Measurements from ENCODE around the gene SLFN13.

- no peak for TF ChIP-seq CTCF (IDR thresholded peaks at IDR 0.05)
- TF ChIP-seq ELF1 (IDR thresholded peaks at IDR 0.05): no peak
- no peak for TF ChIP-seq JUND (IDR thresholded peaks at IDR 0.05)
- no peak for TF ChIP-seq YY1 (IDR thresholded peaks at IDR 0.05; ENCODE audit: low read depth)
- TF ChIP-seq USF2 (IDR thresholded peaks at IDR 0.05; ENCODE audit: borderline replicate concordance, low read depth, low read length): no peak
- no peak for TF ChIP-seq EZH2phosphoT487 (IDR thresholded peaks at IDR 0.05; ENCODE audit: borderline replicate concordance, low read depth)
- no peak for TF ChIP-seq RCOR1 (IDR thresholded peaks at IDR 0.05; ENCODE audit: low read length)
- TF ChIP-seq SIN3A (IDR thresholded peaks at IDR 0.05; ENCODE audit: borderline replicate concordance, low read depth, low read length): no peak
- TF ChIP-seq RAD21 (IDR thresholded peaks at IDR 0.05; ENCODE audit: low read length): no peak
- TF ChIP-seq POLR2AphosphoS5 (IDR thresholded peaks at IDR 0.05; ENCODE audit: low read depth, low read length): no peak
- no peak for TF ChIP-seq FOXJ3 (CRISPR knock-in tag; IDR thresholded peaks at IDR 0.05)
- TF ChIP-seq RFX5 (IDR thresholded peaks at IDR 0.05; ENCODE audit: low read length): no peak
These were observed 44.2 kb downstream of the SLFN13 start for GRCh38 chr17:35404360-35404759.

All from SK-N-SH (cell line).